GM19438 (cell line): ENCODE results near the gene MAPK8.

Experiments
- ATAC-seq: cut with Tn5 transposase; IDR thresholded peaks from one replicate; pipeline ENCODE4 v1.9.1; 2021; ENCODE audit warnings: low read depth; ENCODE audit not compliant: unreplicated experiment

Gene MAPK8

DNA sequence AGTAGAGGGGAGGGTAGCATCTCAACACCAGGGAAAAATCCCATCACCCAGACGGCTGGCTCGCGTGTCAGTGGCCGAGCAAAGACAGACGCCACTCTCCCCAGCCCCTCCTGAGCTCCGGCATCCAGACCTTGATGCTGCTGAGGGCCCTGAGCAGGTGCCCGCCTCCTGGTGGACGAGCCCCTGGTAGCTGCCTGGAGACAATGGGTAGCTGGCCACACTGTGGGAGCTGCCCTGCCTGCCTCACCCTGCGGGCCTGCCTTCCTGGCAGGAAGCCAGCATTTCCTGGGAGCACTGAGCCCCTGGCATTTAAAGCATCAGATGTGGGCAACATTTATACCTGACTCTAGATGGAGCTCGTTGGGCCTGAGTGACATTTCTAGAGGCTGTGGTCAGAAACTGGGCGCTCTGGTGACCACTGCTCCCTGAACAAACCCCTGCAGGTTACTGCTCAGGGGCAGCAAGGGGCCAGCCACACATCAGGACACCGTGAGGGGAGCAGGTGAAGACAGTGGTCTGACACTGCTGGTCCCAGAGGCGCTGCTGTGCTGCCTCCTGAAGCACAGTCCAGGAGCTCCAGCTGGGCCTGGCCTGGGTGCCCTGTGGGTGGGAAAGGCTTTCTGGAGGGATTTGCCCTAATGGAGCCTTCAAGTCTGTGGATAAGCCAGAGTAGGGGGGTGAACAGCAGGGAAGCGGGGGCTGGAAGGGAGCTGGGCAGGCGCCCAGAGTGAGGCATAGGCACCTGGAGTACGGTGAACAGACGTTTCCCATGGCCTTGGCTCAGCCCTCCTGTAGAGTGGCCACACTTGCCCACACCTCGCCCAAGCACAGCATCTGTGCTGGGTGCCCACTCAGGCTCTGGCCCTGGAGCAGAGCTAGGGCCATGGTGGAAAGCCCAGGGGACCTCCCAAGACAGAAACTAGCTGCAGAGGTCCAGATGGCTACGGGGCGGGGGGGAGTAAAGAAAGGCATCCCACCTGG lies 138.7 kb downstream of the MAPK8 start:
- ATAC-seq, result no peak

DNA sequence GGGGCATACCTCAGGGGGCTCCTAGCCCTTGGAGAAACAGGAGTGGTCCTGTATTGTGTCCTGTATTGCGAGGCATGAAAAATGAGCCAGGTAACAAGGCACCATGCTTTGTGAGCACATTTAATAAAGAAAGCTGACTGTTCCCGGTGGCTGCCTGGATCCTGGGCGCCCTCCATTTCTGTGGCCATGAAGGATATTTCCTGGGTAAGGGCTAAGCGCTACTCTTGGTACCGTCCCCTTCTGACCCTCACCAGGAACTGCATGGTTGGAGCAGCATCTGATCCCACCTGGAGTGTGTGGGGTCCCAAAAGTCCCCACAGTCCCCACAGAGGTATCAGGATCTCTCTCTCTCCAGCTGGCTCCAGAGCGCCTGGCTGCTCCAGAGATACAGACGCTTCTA lies 139.5 kb downstream of the MAPK8 start:
- no peak for ATAC-seq

DNA sequence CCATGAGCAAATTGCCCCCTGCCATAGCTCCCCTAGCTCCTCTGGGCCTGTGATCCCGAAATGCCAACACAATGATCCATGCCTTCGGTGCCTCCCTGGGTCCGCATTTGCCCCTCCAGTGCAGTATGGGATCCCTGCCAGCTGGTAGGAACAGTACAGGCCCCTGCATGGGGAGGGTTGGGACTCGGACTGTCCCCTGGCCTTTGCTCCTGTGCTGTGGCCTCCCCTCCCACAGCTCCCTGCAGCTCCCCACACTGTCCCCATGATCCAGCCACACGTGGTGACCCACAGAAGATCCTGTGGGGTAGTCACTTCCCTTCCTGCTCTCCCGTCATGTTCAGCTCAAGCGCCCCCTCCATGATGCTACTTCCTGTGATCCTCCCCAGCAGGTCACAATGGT lies 140.3 kb downstream of the MAPK8 start:
- ATAC-seq, result no peak

DNA sequence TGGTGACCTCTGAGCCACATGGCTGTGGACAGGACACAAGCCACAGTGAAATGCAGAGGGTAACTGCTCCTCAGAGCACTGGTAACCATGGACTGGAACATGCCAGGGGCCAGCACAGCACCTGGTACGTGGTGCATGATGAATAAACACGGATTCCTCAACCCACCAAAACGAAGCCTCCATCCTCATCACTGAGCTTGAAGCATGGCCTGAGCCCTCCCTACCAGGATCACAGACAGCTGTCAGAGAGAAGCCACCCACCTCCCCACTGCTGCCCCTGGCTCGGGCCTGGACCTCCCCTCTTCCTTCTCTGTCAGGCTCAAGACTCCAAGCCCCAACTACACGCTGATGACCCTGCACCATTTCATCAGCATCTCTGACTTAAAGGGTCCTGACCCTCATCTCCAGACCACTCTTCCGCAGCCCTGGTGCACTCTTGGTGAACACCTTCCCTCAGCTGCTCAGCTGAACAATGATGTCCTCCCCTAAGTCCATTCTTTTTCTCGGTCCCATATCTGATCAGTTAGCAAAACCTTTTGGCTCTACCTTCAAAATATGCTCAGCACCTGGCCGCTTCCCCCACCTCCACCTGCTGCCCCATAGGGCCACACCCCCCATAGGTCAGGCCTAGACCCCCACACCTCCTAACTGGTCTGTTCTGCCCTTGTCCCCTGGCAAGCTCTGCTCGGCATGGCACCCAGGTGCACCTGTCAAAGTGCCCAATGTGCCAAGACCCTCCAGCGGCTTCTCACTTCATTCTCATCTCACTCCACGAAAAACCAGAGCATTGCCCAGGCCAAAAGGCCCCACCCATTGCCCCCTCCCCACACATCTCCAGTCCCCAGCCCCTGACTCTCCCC lies 141.1 kb downstream of the MAPK8 start:
- no peak for ATAC-seq

DNA sequence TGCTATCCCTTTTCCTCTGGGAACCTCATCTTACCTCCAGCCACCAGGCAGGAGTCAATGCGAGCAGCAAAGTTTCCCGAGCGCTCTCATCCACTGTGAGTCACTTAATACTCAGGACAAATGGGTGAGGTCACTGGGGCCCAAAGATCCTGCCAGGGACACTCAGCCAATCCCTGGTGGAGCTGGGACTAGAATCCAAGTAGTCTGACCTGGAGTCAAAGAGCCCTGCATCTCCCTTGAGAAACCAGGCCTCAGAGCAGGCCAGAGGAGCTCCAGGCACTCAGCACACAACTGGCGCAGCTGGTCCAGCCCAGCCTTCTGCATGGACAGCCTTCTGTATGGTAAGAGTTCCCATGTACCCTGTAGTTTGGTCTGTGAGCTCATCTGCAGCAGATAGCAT lies 142.3 kb downstream of the MAPK8 start:
- ATAC-seq, result no peak

DNA sequence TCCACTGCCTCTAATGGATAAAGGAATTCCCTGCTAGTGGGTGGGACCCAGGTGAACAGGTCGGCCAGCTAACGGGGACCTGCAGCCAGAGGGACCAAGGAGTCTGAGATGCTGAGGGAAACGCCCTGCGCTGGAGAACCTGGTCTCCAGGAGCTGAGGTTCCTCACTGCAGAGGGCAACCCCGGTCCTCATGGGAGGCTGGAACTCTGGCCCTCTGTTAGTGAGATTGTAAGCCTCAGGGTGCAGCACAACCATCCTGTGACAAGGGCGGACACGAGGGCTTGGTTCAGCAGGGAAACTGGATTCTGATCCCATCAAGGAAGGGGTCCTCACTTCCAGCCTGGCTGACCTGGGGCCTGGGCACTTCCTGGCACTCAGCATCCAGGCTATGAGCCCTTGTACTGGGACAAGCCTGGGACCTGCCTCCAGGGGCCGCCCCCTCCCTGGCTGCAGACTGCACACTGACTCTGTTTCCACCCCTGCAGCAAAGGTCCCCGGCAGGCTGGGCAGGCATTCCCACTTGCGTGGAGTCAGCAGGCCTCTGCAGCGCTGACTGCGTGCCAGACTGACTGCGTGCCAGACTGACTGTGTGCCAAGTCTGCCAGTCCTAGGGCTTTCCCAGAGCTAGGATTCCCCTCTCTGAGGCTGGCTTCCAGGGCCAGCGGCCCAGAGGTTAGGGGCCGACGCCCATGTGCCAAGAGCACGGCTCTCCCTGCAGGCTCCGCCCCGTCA lies 143.2 kb downstream of the MAPK8 start:
- no peak for ATAC-seq

DNA sequence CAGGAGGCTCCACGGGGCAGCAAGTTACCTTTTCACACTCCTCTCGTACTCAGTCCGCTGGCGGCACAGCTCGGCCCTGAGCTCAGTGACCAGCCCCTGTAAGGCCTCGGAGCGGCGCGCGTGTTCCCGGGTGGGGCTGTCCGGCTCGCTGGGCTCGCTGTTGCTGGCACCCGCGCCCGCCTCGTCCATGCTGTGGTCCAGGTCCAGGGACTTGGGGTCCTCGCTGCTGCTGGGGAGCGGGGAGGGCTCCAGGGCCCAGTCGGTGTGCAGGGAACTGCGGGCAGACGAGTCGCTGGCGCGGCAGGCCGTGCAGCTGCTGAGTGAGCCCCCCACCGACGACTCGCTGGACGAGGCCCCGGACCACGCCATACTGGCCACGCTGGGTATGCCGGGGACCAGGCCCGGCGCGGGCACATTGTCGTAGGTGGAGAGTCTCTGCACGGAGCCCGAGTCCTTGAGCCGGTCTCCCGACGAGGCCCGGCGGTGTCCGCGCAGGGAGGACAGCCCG lies 143.8 kb downstream of the MAPK8 start:
- ATAC-seq, result no peak

DNA sequence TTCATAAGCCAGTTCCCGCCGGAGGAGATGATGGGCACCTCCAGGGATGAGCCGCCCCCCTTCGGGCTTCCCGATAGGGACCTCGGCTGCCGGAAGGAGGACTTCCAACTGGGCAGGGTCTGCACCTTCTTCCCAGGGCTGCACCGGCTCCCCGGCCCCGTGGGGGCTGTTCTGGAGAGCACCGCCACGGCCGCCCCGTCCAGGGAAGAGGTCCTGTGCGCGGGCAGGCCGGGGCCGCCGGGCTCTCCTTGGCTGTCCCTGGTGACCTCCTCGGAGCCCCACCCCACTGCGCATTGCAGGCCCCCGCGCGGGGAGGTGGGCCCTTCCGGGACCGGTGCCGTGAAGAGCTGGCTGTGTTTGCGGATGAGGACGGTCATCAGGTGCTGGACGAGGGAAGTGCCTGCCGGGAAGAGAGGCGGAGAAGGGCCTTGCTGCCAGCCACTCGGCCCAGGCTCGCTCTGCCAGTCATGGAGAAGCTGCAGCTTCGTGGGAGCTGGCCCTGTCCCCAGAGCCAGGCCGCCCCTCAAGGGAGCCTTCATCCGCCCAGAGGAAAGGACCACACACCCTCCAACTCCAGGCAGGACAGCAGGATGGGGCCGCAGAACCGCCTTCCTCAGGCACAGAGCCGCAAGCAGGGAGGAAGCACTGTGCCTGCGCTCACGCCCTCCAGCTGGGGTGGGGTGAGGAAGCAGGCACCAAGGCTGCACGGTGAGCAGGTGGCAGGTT lies 144.4 kb downstream of the MAPK8 start:
- ATAC-seq, result no peak

DNA sequence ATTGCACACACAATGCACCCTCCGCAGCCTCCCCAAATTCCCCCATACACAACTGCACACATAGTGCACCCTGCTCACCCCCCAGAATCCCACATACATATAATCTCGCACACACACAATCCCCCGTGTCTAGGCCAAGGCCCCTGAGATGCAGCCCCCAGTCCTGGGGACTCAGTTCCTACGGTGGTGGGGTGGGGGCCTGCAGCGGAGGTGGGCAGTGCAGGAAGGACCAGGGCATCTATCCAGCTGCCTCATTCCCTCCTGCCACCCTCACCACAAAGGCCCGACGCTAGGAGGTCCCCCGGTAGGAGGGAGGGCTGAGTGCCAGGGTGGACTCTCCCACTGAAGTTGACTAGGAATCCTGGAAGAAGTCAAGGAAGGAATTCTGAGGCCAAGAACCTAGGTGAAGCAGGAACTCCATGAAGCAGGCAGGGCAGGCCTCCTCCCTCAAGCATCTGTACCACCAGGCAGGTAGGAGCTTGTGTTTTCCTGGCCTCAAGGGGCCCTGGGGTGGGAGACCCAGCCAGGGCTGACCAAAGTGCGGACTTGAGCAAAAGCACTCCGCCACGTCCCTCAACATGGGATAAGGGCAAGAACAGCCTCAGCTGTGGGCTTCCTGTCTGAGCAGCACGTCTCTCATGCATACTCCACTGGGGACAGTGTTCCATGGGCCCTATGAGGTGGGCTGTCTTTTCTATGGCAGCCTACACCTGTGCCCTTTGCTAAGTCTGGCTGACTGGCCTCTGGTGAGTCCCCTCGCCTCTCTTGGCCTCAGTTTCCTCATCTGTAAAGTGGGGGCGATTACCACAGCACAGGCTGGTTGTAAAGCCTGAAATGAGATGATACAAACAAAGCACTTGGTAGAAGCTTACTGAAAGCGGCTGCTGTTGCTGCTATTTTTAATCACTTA lies 145.7 kb downstream of the MAPK8 start:
- no peak for ATAC-seq

DNA sequence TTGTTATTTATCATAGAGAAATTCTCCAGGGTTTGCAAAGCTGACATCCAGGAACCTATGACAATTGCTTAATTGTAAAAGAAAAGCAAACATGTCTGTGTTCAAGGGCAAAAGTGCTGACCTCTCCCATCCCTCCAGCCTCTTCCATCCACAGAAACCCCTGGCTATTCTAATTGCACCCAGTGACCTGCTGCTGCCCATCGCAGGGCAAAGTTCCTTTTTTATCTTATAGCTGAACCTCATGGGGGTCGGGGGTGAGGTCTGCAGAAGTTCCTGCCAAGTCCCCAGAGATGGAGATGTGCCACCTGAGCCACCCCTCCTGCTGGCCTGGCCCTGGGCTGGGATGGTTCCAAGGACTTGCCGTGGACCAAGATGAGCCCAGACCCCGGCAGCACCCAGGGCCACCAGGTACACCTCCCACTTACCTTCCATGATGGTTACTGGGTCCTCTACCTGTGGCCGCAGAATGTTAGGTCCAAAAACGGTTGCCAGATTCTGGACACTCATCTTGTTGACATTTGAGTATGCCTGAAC lies 146.5 kb downstream of the MAPK8 start:
- ATAC-seq, result no peak

DNA sequence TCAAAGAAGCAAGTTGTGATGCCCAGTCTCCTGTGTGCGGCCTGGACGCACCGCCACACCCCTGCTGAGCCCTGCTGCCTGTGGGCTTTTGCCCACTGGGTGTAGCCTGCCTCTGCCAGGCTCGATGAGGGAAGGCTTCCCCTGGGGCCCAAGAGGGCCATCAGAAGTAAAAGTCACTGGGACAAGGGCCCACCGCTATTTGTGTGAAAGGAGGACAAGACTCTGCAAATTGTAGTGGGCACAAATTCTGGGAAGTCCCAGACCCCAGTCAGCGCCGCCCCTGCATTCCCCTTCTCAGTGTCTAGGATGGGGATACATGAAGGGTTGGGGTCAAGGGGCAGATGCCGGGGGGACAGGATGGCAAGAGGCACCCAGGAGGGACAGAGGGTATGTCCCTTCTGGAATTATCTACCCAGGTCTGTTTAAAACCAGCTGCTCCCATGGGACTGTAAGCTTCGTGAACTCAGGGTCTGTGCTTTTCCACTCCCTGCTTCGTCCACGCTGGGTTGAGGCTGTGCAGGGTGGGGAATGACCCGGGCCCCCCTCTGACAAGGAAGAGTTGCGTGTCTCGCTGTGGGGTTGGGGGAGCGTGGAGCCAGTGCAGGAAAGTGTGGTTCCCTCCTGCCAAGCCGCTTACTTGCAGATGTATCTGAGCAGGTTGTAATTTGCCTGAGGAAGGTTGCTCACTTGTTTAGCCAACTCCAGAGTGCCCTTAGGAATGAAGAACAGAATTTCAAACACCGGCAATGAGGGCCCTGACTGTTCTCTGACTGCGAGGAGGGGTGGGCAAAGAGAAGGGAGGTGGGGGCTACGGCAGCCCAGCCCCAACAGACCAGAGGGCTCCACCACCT lies 147.2 kb downstream of the MAPK8 start:
- ATAC-seq, result no peak

DNA sequence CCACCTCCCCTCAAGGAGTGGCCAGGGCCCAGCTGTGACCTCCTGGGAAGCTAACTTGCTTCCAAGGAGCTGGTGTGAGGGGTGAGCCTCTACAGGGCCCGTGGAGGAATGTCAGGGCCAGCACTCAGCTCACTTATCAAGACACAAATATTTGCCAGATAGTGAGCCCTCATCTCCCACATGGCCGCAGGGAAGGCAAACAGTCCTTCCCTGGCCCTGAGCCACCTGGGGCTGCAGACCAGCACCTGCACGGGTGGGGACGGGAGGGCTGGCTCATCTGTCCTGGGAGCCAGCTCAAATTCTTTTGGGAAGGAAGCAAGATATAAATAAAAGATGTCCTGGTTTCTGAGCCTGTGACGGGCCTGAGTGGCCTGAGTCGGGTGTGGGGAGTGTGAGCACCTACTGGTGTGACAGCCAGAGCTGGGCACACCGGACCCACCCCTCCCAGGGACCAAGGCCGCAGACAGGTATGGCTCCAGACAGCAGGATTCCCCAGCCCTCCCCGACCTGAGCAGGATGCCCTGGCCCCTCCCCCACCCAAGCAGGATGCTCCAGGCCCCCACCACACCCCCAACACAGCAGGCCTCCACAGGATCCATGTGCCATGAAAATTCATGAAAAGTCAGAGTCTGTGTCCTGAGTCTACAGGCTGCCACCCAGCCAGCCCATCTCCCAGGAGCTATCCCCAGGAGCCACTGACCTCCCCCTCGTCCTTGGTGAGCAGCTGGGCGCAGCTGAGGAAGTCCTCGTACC lies 148.0 kb downstream of the MAPK8 start:
- ATAC-seq, result no peak

DNA sequence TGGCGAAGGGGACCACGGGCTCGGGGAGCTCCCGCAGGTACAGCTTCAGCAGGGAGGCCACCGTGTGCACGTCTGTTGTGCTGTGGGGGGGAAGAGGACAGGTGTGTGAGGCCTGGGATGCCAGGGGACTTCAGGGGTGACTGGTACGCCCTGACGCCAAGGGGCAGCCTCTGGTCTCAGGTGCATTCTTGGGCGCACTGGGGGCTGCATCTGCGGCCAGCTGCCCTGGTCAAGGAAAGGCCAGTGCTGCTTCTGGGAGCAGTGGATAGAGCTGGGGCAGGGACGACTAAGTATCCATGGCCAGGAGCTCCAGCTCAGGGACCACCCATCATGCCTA lies 148.5 kb downstream of the MAPK8 start:
- no peak for ATAC-seq

DNA sequence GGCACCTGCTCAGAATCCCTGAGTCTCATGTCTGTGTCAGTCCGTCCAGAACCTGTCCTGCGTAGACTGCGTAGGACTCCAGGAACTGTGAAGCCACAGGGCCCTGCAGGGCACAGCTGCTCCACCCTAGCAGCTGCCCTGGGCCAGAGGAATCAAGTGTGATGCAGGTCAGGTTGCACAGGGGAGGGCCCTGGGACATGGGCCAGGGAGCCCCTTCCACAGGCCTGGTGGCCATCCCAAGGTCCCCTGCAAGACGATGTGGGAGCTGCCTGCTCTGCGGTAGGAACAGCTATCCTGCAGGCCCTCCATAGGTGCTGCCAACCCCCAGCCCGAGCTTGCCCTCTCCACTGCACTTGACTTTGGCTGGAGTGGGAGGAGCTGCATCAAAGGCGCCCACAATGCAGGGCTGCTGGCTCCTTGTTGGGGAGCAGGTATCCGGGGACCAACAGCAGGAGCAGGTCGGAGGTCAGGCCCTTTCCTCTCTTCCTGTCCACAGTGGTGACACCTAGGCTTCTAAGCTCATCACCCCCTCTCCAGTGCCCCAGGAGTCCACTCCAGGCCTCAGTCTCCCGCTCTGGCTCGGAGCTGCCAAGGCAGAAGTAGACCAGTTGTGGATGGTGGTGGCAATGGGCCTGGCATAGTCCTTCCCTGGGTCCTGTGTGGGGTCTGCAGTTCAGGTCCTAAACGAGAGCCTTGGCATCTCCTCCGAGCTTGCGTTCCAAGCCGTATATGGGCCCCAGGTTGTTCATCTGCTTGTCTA lies 149.1 kb downstream of the MAPK8 start:
- no peak for ATAC-seq

DNA sequence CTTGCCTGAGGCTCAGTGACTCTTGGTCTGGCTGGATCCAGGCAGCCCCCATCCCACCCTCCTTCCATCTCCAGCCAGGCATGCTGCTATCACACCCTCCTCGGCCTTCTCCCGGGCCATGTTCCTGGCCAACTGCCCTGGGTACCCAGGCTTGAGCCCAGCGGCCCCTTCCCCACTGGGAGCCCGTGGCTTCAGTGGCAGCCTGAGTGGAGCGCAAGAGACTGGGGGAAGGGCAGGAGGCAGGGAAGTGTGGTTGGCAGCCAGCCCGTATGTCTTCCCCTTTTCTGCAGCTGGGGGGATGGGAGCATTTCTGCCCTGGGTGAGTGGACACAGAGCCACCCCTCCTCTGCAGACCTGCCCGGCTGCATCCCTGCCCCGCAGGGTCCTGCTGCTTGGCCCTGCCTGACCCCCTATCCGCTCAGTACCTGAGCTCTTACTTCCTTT lies 149.9 kb downstream of the MAPK8 start:
- ATAC-seq, result no peak
